ENCODE measurements around the gene GSX1.

GRCh38 chr13:27795718-27796019 lies 3.4 kb downstream of the GSX1 start:
- TF ChIP-seq, protein P1, sequence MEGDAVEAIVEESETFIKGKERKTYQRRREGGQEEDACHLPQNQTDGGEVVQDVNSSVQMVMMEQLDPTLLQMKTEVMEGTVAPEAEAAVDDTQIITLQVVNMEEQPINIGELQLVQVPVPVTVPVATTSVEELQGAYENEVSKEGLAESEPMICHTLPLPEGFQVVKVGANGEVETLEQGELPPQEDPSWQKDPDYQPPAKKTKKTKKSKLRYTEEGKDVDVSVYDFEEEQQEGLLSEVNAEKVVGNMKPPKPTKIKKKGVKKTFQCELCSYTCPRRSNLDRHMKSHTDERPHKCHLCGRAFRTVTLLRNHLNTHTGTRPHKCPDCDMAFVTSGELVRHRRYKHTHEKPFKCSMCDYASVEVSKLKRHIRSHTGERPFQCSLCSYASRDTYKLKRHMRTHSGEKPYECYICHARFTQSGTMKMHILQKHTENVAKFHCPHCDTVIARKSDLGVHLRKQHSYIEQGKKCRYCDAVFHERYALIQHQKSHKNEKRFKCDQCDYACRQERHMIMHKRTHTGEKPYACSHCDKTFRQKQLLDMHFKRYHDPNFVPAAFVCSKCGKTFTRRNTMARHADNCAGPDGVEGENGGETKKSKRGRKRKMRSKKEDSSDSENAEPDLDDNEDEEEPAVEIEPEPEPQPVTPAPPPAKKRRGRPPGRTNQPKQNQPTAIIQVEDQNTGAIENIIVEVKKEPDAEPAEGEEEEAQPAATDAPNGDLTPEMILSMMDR (conservative IDR thresholded peaks at IDR 0.05 in 1 of 2, IDR thresholded peaks at IDR 0.05 in 1 of 2; ENCODE audit: low read depth in 1 of 2, low read length in 2 of 2) = no peak
- no peak for TF ChIP-seq EZH2 (IDR thresholded peaks at IDR 0.05; ENCODE audit: low read length, missing control alignments)
